Osteoblast (primary cell): Measurements from ENCODE around the gene CHRNA3. TPM values are rescaled to one million over a fixed set of nuclear protein-coding genes. Genes with fewer than 3 reads are reported as not detected.

Source experiments
- DNase-seq: peaks from one replicate; pipeline ENCODE4 v3.0.0; 2011; ENCODE audit warnings: low spot score, mixed read lengths; ENCODE audit not compliant: insufficient read length; ENCODE audit errors: missing footprints
- H2AFZ ChIP-seq: 2 replicates; pipeline ENCODE4 v1.6.0; 2011; ENCODE audit warnings: mild to moderate bottlenecking, low read length
- H3K27ac ChIP-seq: 2 replicates; pipeline ENCODE4 v1.5.1; 2011; ENCODE audit warnings: mild to moderate bottlenecking, low read depth, low read length, moderate library complexity
- H3K27me3 ChIP-seq: 2 replicates; pipeline ENCODE4 v1.6.0; 2012; ENCODE audit warnings: mild to moderate bottlenecking, control low read depth, inconsistent platforms, low read length, moderate library complexity; ENCODE audit not compliant: insufficient read depth
- H3K36me3 ChIP-seq: 2 replicates; pipeline ENCODE4 v1.5.1; 2011; ENCODE audit warnings: mild to moderate bottlenecking, low read length, control low read depth, moderate library complexity; ENCODE audit not compliant: insufficient read depth
- H3K4me1 ChIP-seq: 2 replicates; pipeline ENCODE4 v1.5.1; 2011; ENCODE audit warnings: mild to moderate bottlenecking, low read length, control low read depth, moderate library complexity; ENCODE audit not compliant: insufficient read depth
- H3K4me2 ChIP-seq: 2 replicates; pipeline ENCODE4 v1.6.0; 2011; ENCODE audit warnings: mild to moderate bottlenecking, low read length; ENCODE audit not compliant: insufficient read depth
- H3K4me3 ChIP-seq: fragments of 200-600 bp; sonication (generic); 3 replicates; pipeline ENCODE4 v1.5.1; 2012; ENCODE audit warnings: mild to moderate bottlenecking, low read length, inconsistent platforms; ENCODE audit not compliant: insufficient read depth
- H3K79me2 ChIP-seq: 2 replicates; pipeline ENCODE4 v1.6.0; 2012; ENCODE audit warnings: mild to moderate bottlenecking, low read length, control low read depth, inconsistent platforms; ENCODE audit not compliant: insufficient read depth
- H3K9me3 ChIP-seq: 2 replicates; pipeline ENCODE4 v1.5.1; 2011; ENCODE audit warnings: low read depth, low read length, control low read depth
- H4K20me1 ChIP-seq: 2 replicates; pipeline ENCODE4 v1.6.0; 2012; ENCODE audit warnings: mild to moderate bottlenecking, low read length, control low read depth; ENCODE audit not compliant: insufficient read depth
- CTCF ChIP-seq: IDR thresholded peaks from 2 replicates; pipeline ENCODE4 v1.5.1; 2011; ENCODE audit warnings: mild to moderate bottlenecking, low read depth, low read length, moderate library complexity; ENCODE audit errors: extremely low read depth
- total RNA-seq: library from RNA; depleted of rRNA; stranded (reverse); fragments of >200 nt; gene quantifications from 2 replicates; pipeline ENCODE4 v1.2.3, GENCODE V29; 2012

CHRNA3 gene
- total RNA-seq, 1 donor = not detected

DNA sequence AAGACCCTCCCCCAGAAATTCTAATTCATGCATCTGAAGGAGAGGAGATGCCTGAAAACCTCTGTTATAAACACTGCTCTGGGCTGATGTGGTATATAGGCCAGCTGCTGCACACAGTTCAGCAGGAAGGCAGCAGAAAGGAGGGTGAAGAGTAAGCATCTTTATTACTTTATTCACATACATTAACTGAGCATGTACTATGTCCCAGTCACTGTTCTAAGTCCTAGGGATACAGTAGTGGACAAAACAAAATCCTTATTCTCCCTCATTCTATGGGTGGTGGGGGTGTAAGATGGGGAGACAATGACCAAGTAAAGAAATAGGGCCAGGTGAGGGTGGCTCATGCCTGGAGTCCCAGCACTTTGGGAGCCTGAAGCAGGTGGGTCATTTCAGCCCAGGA, 38.0 kb upstream of the CHRNA3 start:
- Histone ChIP-seq H3K27me3 (peaks cover 8% of the 10 kb centered on the region), H3K79me2 (no peaks in the 10 kb centered on the region), H2AFZ (no peak overlapping the region), H3K4me2 (no peak overlapping the region), H3K36me3 (no peaks in the 10 kb centered on the region), H3K27ac (no peak overlapping the region), H3K9me3 (no peaks in the 10 kb centered on the region), H3K4me3 (no peak overlapping the region), H3K4me1 (no peaks in the 10 kb centered on the region), H4K20me1 (no peaks in the 10 kb centered on the region)
- no peak for TF ChIP-seq CTCF
- DNase-seq = no peak

- no peak overlapping the region for H2AFZ ChIP-seq
- no peaks in the 10 kb centered on the region for H3K4me1 ChIP-seq
- H3K36me3 ChIP-seq = no peaks in the 10 kb centered on the region
- no peak overlapping the region for H3K27ac ChIP-seq
- DNase-seq = no peak
- H3K27me3 ChIP-seq = peaks cover 4% of the 10 kb centered on the region
- no peaks in the 10 kb centered on the region for H4K20me1 ChIP-seq
- no peak for TF ChIP-seq CTCF
- H3K4me2 ChIP-seq = no peak overlapping the region
- H3K79me2 ChIP-seq = no peaks in the 10 kb centered on the region
- no peak overlapping the region for H3K4me3 ChIP-seq
- no peaks in the 10 kb centered on the region for H3K9me3 ChIP-seq
Observed at GRCh38 chr15:78654272-78654671, 33.5 kb upstream of the CHRNA3 start.

DNA sequence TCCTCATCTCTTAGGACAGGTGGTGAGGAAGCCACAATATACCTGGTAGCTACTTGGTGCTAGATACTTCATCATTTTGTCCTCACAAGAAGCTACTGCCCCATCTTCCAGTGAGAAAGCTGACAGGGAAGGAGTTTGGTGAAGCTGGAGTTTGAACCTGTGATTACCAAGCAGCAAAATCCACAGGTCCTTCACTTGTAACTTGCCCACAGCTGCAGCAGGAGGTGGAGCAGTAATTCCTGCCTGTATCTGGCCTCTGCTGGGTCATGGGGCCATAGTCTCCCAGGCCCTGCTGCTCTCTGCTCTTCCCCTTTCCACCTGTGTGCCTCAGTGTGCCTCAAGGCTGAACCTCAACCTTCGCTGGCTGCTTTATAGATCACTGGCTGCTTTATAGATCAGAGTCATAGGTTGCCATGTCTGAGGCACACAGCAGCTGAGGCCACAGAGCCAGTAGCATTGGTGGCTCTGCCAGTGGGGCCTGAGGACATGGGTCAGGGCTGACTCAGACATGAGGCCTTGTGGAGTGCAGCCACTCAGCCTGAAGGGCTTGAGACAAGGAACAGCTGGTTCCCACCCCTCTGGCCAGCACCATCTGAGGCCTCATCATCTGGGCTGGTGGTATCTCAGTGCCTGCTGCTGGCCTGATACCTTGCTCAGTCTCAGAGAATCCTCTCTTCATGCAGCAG, 31.3 kb upstream of the CHRNA3 start:
- no peak overlapping the region for H3K4me3 ChIP-seq
- no peak overlapping the region for H3K27ac ChIP-seq
- no peak for TF ChIP-seq CTCF
- H3K4me1 ChIP-seq = no peaks in the 10 kb centered on the region
- no peak for DNase-seq
- H3K9me3 ChIP-seq = no peaks in the 10 kb centered on the region
- H3K4me2 ChIP-seq = no peak overlapping the region
- no peak overlapping the region for H2AFZ ChIP-seq
- H3K79me2 ChIP-seq = no peaks in the 10 kb centered on the region
- no peaks in the 10 kb centered on the region for H4K20me1 ChIP-seq
- no peaks in the 10 kb centered on the region for H3K36me3 ChIP-seq
- H3K27me3 ChIP-seq = peaks cover 3% of the 10 kb centered on the region

DNA sequence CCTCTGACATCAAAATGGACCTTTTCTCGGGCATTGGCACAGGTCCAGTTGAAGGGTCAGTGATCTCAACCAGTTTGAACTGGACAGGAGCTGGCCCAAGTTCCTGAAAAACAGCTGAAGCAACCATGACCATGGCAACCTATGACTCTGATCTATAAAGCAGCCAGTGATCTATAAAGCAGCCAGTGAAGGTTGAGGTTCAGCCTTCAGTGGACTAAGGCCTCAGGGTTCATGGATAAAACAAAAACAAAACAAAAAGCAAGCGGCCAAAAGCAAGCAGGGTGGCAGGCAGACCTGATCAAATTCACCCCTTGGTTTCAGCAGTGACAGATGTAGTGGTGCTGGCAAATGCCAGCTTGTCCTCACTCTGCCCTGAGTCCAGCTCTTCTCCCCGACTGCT, 30.2 kb upstream of the CHRNA3 start:
- Histone ChIP-seq H4K20me1 (no peaks in the 10 kb centered on the region), H3K4me2 (no peak overlapping the region), H3K9me3 (no peaks in the 10 kb centered on the region), H3K27ac (no peak overlapping the region), H3K79me2 (no peaks in the 10 kb centered on the region), H2AFZ (no peak overlapping the region), H3K36me3 (no peaks in the 10 kb centered on the region), H3K27me3 (peaks cover 3% of the 10 kb centered on the region), H3K4me3 (no peak overlapping the region), H3K4me1 (no peaks in the 10 kb centered on the region)
- TF ChIP-seq CTCF = no peak
- no peak for DNase-seq
